GM18511 (cell line): Measurements from ENCODE around the gene WWOX.

Experiments used
- ATAC-seq: cut with Tn5 transposase; IDR thresholded peaks from one replicate; pipeline ENCODE4 v1.9.1; 2021; ENCODE audit warnings: mild to moderate bottlenecking, moderate library complexity; ENCODE audit not compliant: unreplicated experiment

Gene WWOX

DNA sequence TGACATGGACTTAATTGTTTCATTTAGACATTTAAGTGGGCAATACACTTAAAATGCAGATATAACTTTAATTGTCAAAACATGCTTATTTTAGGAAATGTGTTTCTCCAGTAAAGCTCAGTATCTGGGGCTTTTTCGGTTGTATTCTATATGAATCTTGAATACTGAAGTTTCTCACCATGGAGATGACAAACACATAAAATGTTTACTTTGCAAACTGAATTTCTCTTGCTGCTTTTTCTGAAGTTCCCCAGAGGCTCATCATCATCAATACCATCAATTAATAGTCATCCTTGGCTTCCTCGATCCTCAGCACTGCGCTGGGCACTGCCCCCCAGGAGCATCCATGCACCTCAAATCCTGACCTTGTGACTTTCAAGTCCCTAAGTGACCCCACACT is 227.3 kb downstream of the WWOX start:
- ATAC-seq: no peak

DNA sequence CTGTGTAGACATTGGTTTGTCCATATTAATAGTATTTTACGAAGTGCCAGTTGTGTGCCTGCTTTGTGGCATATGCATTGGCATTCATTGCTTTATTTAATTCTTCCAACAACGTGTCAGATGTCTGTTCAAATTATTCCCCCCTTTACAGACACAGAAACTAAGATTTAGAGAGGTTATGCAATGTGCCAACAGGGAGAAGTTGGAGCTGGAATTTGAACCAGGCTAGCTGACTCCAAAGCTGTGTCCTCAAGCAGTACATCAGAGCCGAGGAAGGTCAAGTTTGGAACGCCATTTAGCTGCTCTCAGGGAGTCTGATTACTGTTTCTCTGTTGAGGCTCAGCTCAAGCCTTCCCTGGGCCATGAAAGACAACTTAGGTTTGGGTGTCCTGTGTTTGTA is 232.3 kb downstream of the WWOX start:
- ATAC-seq: no peak

DNA sequence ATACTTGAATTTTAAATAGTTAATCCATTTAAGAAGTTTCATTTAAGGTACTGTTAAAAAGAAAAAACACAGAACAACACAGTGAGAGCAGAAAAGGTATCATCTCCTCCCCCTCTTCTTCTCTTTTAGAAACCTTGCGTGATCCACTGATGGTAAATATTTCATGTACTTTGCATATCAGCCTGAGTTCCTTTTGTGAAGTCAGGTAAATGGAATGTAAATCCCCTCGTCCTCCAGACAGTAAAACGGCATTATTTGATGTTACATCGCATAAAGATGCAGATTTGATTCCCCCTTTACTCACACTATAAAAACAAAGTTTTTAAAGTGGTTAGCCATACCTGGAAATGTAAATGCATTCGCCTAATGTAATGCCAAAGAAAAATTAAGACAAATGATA is 234.4 kb downstream of the WWOX start:
- no peak for ATAC-seq

DNA sequence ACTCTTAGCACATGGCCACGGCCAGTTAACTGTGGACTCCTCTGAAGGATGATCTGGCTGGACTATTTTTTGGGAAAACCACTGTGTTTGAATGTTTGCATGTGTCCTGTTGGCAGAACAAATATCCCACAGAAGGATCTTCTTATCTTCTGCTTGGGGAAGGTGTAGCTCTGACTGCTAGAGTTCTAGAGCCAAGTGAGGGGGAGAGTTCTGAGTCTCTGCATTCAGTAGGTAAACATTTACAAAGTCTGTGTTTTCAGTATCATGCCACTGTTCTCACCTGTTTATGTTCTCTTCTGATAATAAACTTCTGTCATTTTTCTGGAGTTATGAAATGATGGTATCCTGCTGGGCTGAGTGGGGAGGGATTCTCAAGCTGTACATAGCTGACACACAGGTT is 241.1 kb downstream of the WWOX start:
- ATAC-seq: no peak

DNA sequence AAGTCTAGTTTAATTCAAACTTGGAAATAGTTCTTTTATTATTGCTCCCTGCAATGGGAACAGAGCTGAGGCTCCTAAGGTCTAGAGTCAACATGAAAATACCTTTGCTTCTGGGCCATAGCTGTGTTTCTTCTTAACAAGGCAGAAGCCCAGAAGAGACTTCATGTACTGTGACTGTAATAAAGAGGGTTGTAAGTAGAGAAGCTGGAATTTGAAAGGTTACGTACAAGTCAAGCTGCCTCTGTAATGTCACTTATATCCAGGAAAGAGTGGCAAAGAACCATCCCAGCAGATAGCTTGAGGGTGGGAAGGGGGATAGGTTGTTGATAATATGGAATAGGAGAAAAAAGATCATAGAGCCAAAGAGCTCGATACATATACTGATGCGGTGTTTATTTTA is 248.6 kb downstream of the WWOX start:
- no peak for ATAC-seq

DNA sequence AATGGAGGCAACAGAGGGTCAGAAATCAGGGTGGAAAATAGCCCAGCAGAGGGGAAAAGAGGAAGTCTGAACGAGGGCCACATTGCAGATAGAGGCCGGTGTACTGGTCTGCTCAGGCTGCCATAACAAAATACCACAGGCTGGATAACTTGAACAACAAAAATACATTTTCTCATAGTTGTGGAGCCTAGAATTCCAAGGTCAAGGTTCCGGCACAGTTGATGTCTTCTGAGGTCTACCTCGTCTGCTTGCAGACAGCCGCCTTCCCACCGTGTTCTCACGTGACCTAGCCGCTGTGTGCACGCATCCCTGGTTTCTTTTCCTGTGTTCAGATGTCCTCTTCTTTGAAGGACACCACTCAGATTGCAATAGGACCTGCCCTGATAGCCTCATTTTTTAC is 249.4 kb downstream of the WWOX start:
- ATAC-seq: no peak

DNA sequence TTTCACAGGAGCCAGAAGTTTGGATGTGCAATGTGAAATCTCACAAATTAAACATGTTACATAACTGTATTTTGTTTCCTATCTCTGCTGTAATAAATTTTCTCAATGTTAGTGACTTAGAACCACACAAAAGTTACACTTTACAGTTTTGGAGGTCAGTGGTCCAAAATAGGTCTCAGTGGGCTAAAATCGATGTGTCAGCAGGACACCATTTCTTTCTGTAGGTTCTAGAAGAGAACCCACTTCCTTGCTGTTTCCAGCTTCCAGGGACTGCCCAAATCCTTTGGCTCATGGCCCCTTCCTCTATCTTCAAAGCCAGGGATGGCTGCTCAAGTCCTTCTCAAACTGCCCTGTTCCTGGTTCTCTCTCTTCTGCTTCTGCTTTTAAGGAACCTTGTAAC is 252.7 kb downstream of the WWOX start:
- no peak for ATAC-seq

DNA sequence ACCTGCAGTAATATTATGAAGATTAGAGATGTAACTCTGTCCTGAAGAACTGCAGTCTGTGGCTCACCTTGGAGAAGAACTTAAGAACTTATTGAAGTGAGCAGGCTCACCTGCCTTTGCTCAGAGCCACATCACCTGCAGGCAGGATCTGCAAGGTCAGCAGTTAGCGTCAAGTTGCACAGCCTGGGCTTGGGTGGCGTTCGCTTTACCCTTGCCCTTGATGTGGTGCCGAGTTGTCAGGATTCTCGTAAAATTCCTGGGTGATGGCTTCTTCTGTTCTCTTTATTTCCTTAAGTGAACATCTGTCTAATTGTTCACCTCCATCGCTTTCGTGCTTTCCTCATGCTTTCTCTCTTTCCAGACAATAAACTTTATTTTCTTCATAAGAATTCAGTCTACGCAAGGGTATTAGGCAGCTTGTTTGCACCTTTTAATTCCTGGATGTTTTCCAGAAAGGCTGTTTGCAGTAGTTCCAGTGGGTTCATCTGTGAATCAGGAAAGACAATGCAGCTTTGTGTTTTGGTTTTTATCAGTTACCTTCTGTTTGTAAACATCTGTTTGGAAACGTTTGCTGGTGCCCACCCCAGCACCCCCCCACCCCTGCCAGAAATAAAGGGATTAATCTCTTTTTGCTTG is 254.3 kb downstream of the WWOX start:
- ATAC-seq: no peak

DNA sequence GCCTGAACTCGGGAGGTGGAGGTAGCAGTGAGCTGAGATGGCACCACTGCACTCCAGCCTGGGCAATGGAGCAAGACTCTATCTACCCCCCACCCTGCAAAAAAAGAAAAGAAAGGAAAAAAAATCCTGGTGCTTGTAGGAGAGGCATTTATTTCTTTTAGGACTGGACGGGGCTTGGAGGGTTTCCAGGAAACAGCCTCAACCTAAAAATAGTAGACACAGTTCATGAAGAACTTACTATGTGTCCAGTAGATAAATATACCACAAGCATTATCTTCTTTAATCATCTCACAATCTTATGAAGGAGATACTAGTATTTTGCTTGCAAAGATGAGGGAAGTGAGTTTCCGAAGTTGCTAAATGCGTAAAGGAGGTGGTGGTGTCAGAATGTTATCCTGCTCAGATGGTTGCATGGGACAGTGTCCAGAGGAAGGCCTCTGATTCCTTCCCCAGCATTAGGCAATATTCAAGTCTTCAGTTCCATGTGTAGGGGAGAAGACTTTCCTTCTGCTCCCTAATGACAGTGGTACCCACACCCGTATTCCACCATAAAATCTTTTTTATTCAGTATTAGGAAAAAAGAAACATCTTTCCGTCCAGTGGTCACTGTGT is 263.2 kb downstream of the WWOX start:
- ATAC-seq: no peak

DNA sequence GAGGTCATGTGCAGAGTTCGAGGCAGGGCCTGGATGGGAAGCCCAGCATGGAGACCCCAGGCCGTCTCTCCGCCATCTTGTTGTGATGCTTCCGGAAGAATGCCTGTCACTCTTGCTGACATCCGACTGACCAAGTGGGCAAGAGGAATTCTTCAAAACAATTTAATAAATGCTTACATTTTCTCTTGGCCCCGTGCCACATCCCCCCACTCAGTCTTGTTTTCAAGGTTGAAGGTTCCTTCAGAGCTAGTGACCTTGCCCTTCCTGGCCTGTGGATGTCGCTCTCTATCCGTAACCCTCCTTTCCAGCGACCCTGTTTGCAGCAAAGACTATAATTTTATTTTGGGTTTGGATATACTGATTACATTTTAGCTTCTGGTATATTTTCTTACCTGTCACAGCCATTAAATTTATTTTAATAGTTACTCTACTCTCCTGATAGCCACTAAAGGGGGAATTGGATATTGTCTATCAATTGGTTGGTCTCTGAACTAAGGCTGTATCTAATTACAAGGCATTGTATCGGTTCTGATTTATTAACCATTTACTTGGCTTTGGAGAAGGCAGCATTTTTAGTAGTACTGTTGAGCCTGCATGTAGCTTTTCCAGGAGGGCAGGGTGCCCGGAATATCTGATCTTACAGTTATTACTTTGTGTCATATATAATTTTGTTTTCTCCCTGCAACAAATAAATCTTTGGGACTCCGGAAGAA is 264.5 kb downstream of the WWOX start:
- no peak for ATAC-seq

DNA sequence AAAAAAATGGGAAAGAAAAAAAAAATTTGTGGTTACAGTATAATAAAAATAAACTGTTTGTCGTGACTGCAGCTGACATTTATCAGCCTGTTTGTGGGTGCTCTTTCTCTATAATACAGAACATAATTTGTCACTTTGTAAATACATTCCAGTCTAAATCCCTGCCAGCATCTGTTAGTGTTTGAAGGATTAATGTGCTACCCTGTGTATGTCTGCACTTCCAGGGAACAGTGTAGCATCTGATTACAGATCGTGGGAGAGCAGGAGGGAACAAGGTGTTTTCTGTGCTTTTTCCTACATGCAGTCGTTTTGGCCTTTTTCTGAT is 265.1 kb downstream of the WWOX start:
- no peak for ATAC-seq

DNA sequence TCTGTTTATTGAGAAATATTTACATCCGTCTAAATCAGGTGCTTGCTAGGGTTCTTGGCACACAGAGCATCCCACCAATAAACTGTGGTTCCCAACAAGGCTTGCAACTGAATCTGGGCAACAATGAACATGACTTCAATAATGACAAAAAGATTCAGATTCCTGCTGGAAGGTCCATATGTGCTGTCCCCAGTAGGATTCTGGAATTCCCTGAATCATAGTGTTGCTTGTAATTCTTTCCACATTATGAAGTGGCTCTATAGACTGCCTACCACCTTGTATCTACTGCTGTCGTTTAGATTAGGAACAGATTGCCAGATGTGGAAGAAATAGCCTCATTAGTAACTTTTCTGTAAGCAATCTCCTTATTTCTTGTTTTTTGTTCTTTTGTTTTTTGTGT is 265.9 kb downstream of the WWOX start:
- no peak for ATAC-seq

DNA sequence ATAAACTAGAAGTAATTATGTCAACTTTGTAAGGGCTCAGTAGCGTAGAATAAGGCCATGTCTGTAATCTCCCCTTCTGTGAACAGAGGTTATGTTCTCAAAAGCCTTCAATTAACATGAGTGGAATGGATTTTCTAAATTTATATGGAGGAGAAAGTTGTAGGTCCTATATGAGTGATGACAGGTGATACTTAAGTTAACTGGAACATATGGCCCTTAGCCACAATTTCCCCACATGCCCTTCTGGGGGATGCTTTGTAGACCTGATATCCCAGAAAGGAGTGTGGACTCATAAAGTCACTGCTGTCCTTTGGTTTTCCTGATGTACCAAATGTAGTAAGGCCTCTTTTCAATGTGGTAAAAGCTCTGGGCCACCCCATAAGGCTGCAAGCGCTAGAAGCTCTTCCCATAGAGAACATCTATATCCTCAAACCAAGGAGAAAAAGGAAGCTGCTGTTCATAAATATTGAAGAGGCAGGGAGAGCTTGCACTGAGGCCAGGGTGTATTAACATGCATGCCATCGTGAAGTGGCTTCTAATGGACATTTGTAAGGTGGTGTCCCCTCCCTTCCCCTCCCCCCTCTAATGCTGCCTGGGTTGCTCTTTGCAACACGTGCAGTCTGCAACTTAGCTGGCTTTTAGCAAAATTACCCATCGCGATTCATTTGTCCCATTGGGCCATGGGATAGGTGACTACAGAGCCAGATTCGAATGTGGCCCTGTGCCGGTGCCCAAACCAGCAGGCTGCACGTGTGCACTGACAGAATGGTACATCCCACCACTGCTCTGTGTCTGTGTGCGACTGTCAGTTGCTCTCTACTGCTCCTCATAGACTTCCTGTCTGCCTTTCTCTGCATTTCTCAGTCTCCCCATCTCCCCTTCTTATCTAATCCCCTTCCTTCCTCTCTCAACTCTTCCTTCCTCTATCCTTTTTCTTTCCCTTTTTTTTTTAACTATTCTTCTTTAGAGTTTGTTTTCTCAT is 269.0 kb downstream of the WWOX start:
- no peak for ATAC-seq

DNA sequence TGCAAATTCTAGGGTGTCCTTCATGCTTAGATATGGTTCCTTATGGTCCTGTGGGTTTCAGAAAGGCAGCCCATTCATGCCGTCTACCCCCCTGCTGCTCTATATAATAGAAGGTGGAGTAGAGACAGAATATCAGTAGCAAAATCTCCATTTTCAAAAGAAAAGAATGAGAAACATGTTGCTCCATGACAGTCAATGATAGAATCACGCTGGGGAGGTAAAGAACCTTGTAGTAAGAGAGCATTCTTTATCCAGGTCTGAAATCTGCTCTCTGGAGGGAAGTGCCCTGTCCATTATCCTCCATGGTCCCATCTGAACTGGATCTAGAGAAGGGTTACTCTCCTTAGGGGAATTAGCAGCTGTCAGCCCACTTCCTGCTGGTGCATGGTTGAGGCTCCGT is 272.8 kb downstream of the WWOX start:
- ATAC-seq: no peak

DNA sequence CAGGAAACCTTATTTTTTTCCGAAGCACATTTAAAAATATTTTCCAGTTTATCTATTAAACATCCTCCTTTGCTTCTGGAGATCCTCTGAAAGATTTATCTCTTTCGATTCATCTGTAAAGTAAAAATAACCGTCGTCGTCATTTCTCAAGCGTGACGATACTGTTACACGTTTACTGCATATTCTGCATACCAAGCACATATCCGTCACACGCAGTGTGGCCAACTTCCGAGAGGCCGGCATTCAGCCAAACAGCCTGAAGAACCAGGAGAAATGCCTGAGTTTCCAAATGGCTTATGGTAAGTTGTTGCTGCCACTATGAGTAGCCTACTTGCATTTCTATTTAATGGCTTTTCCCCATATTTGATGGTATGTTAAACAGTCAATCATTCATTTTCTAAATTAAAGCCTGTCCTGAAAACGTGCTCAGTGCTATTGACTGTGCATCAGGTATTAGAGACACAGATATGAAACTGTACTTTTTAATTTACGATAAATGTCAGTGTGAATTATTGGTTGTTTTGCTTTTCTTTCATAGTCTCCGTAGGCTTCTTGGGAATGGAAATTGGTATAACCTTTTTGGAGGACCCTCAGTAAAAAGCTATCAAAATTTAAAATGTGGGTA is 275.7 kb downstream of the WWOX start:
- ATAC-seq: no peak

DNA sequence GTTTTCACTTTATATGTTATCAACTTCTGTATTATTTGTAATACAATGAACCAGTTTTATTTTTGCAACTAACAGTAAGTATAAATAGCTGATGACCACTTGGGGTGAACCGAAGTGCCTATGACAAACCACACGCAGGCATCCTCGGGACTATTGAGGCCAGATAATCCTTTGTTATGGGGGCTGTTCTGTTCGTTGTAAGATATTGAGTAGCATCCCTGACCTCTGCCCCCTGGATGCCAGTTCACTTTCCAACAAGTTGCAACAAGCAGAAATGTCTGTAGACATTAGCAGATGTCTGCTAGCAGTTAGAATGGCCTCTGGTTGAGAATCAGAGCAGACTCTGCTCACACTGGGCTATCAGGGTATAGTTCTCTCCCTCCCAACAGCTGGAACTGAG is 277.0 kb downstream of the WWOX start:
- no peak for ATAC-seq

DNA sequence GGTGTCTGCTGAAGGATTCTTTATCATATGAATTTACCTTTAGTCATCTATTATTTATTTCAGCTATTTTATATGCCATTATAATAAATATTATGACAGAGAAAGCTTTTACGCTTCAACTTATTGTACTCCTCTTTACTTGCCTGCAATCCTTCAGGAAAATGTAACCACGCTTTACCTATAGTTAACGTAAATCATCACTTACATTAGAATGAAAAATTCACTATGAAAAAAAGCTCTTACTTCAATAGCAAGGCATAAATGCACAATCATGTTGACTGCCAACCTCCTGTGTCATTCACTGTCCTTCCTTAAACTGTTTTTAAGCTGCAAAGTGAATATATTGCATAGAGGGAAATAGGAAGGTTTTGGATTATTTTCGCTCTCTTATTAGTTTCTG is 277.9 kb downstream of the WWOX start:
- ATAC-seq: no peak

DNA sequence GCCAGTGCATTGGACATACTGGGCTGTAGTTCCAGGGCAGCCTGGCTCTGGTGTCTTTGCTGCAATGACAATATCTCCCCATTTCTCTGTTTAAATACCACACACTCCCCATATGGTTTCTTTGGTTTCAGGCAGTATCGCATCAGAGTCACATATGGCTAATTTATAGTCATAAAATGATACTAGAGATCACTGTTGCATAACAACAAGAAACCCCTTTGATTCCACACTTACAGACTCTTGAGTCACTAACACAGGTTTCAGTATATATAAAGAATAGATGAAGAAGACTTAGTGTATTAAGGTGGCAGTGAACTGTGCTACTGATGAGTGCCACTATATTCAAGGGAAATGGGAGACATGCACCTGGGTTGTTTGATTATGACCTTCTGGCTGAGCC is 281.6 kb downstream of the WWOX start:
- no peak for ATAC-seq

DNA sequence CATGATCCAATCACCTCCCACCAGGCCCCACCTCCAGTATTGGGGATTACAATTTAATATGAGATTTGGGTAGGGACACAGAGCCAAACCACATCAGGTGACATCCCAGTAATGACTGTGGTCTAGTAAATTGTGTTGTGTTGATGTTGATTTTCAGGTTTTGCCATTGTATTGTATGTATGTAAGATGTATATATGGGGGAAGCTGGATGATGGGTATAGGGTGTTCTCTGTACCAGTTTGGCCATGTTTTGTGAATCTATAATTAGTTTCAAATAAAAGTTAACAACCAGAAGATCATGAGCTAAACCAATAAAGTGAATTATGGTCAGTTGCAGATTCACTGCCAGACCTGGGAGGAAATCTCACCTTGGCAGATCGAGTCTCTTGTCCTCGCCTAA is 283.7 kb downstream of the WWOX start:
- ATAC-seq: no peak

DNA sequence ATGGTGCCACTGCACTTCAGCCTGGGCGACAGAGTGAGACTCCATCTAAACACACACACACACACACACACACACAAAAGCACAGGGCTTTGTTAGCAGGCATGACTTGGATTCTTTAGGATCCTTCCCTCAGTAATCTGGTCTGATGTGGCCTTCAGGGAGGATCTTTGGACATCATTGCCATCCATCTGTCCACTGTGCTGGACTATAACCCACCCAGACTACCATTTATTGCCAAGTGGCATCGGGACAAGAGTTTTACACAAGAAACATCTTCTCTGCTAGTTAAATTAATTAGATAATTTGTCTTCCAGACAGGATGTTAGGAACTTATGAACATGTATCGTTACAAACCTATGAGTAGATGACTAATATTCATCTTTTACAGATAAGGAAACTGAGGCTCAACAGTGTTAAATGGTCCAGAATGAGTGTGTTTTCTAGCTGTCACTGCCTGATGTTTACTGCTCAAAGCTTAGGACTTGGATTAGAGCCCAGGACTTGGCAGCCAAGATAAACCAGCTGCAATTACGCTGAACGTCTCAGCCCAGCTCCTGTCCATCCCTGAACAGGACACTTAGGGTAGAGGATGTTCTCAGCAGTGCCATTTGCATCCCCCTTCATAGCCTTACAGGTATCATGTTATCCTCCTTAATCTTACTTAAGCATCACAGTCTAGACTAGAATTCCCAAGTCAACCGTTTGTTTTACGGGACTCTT is 285.8 kb downstream of the WWOX start:
- ATAC-seq: no peak
